Tibial nerve (tissue), 4 donors: ENCODE results near the gene CH25H.

Experiments
- EP300 ChIP-seq, 2 donors: sonication (generic); formaldehyde crosslinking; IDR thresholded peaks; one replicate each; pipeline ENCODE4 v1.6.1; 2017; ENCODE audit warnings: antibody characterized with exemption in 2 of 2, mild to moderate bottlenecking in 1 of 2
- POLR2A ChIP-seq, 2 donors: fragments of 450-650 bp; IDR thresholded peaks; one replicate each; pipeline ENCODE4 v1.6.1; 2017; ENCODE audit warnings: antibody characterized with exemption in 2 of 2, mild to moderate bottlenecking in 2 of 2, moderate library complexity in 2 of 2
- TF ChIP-seq, protein P1 (sequence below), 5 experiments: fragments of 200-600 bp in 3 of 5; fragments of 450-650 bp in 2 of 5; sonication (generic) in 3 of 5; IDR thresholded peaks; one replicate each; pipeline ENCODE4 v1.5.1; 2016 to 2019; ENCODE audit warnings: antibody characterized with exemption in 5 of 5, mild to moderate bottlenecking in 3 of 5, moderate library complexity in 2 of 5

DNA sequence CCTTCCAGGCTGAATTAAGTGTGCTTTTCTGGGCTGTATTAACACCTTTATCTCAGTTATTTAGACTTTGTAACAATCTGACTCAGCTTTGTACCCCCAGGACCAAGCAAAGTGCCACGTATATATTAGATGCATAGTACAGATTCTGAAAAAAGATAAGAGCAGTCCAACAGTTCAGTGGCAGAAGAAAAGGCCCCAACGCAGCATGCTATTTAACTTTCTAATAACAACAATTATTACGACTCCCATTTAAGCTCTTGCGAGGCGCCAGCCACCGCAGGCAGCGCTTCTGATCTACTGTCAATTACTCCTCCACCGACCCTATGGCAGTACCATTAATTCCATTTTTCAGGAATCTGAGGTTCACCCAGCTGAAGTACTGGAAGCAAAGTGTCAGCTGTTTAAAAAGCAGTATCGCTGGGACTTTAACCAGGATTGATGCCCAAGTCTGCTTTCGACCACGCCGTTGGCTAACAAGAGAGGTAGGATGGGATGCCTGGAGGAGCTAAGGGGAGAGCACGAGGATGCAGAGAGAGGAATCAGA, 43.8 kb upstream of the CH25H start:
- TF ChIP-seq, protein P1, sequence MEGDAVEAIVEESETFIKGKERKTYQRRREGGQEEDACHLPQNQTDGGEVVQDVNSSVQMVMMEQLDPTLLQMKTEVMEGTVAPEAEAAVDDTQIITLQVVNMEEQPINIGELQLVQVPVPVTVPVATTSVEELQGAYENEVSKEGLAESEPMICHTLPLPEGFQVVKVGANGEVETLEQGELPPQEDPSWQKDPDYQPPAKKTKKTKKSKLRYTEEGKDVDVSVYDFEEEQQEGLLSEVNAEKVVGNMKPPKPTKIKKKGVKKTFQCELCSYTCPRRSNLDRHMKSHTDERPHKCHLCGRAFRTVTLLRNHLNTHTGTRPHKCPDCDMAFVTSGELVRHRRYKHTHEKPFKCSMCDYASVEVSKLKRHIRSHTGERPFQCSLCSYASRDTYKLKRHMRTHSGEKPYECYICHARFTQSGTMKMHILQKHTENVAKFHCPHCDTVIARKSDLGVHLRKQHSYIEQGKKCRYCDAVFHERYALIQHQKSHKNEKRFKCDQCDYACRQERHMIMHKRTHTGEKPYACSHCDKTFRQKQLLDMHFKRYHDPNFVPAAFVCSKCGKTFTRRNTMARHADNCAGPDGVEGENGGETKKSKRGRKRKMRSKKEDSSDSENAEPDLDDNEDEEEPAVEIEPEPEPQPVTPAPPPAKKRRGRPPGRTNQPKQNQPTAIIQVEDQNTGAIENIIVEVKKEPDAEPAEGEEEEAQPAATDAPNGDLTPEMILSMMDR (IDR thresholded peaks at IDR 0.05): no peak
- no peak for TF ChIP-seq EP300 (IDR thresholded peaks at IDR 0.05)
- TF ChIP-seq POLR2A (IDR thresholded peaks at IDR 0.05): no peak
